ENCODE data around the gene GRHL1.

GRCh38 chr2:9996321-9996720 is 44.8 kb downstream of the GRHL1 start:
- no peak for TF ChIP-seq CTCF (IDR thresholded peaks at IDR 0.05; ENCODE audit: insufficient read depth, low read length, poor library complexity, severe bottlenecking)
- no peak for TF ChIP-seq EZH2phosphoT487 (conservative IDR thresholded peaks at IDR 0.05; ENCODE audit: low read length)

Data from SU-DHL-6 (cell line).